ENCODE results near the gene SUN2. TPM values are rescaled to one million over a fixed set of nuclear protein-coding genes. Genes with fewer than 3 reads are reported as not detected.

The SUN2 gene
- total and polyA plus RNA-seq, 2 of the 13 experiments (the other 11 are each of a cell fraction or from before 2014, with no cell fraction given), result 45.6 to 56.6 TPM

GRCh38 chr22:38755155-38755910, 465 bp downstream of the SUN2 start (continued):
- TF ChIP-seq ZHX2 (IDR thresholded peaks at IDR 0.05; ENCODE audit: low read depth), result peak; percentile 33; the same call in 1 of the 2 replicates
- TF ChIP-seq ZHX2 (CRISPR knock-in tag; IDR thresholded peaks at IDR 0.05; ENCODE audit: borderline replicate concordance), result no peak
- TF ChIP-seq ZNF850 (CRISPR knock-in tag; conservative IDR thresholded peaks at IDR 0.05), result no peak
- TF ChIP-seq AHR (CRISPR knock-in tag; IDR thresholded peaks at IDR 0.05), result 0 out of 2 replicates have a peak, but pooled peaks have one; percentile 44
- no peak for TF ChIP-seq NR1H2 (CRISPR knock-in tag; IDR thresholded peaks at IDR 0.05; ENCODE audit: borderline replicate concordance, low read depth)
- TF ChIP-seq RXRB (CRISPR knock-in tag; IDR thresholded peaks at IDR 0.05; ENCODE audit: borderline replicate concordance), result peak; percentile 76
- TF ChIP-seq ZNF773 (CRISPR knock-in tag; IDR thresholded peaks at IDR 0.05; ENCODE audit: borderline replicate concordance), result no peak
- TF ChIP-seq HNRNPL (IDR thresholded peaks at IDR 0.05; ENCODE audit: low read depth, low read length), result peak; percentile 94
- TF ChIP-seq ZNF552 (CRISPR knock-in tag; IDR thresholded peaks at IDR 0.05; ENCODE audit: borderline replicate concordance), result no peak
- TF ChIP-seq ARNT (IDR thresholded peaks at IDR 0.05), result no peak
- TF ChIP-seq MED1 (CRISPR knock-in tag; IDR thresholded peaks at IDR 0.05), result peak; percentile 85
- TF ChIP-seq SKIL (CRISPR knock-in tag; IDR thresholded peaks at IDR 0.05; ENCODE audit: borderline replicate concordance), result peak; percentile 84
- TF ChIP-seq ZNF674 (CRISPR knock-in tag; IDR thresholded peaks at IDR 0.05; ENCODE audit: low read depth), result no peak
- TF ChIP-seq ZNF614 (CRISPR knock-in tag; IDR thresholded peaks at IDR 0.05; ENCODE audit: borderline replicate concordance), result no peak
- TF ChIP-seq ZNF468 (CRISPR knock-in tag; IDR thresholded peaks at IDR 0.05), result no peak
- no peak for TF ChIP-seq ZMYM4 (CRISPR knock-in tag; IDR thresholded peaks at IDR 0.05)
- TF ChIP-seq ZNF879 (CRISPR knock-in tag; IDR thresholded peaks at IDR 0.05), result no peak
- no peak for TF ChIP-seq NCOA1 (CRISPR knock-in tag; IDR thresholded peaks at IDR 0.05)
- TF ChIP-seq U2AF1 (optimal IDR thresholded peaks at IDR 0.05; ENCODE audit: low read depth, low read length), result no peak
- TF ChIP-seq ZSCAN22 (CRISPR knock-in tag; IDR thresholded peaks at IDR 0.05), result no peak
- TF ChIP-seq RXRA (CRISPR knock-in tag; IDR thresholded peaks at IDR 0.05), result peak; percentile 90
- TF ChIP-seq PCBP1 (IDR thresholded peaks at IDR 0.05; ENCODE audit: borderline replicate concordance, low read depth, low read length), result no peak
- 0 out of 2 replicates have a peak, but pooled peaks have one; percentile 63 for TF ChIP-seq EEA1 (CRISPR knock-in tag; IDR thresholded peaks at IDR 0.05; ENCODE audit: borderline replicate concordance)
- peak; percentile 67 for TF ChIP-seq DR1 (CRISPR knock-in tag; IDR thresholded peaks at IDR 0.05)

Measured in HepG2 (cell line).